IPS DF 4.7 (cell line): ENCODE measurements around the gene RPL34.

Source experiments
- DNase-seq: peaks from one replicate; pipeline ENCODE4 v3.0.0-alpha.2; 2013; ENCODE audit warnings: low spot score; ENCODE audit errors: extremely low read depth

Gene RPL34

GRCh38 chr4:108624263-108625056, 4.1 kb downstream of the RPL34 start:
- no peak for DNase-seq

DNA sequence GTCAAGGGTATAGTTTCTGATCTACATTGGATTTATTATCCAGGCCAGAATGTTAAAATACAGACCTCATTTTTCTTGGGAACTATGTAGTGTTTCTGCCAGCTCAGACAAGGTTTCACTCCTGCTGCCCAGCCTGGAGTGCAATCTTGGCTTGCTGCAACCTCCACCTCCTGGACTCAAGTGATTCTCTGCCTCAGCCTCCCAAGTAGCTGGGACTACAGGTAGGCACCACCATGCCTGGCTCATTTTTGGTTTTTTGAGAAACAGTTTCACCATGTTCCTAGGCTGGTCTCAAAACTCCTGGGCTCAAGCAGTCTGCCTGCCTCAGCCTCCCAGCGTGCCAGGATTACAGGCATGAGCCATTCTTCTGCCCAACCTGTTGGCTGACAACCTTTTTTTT, 5.7 kb downstream of the RPL34 start:
- no peak for DNase-seq

GRCh38 chr4:108628411-108628810, 8.0 kb downstream of the RPL34 start:
- DNase-seq: no peak

DNA sequence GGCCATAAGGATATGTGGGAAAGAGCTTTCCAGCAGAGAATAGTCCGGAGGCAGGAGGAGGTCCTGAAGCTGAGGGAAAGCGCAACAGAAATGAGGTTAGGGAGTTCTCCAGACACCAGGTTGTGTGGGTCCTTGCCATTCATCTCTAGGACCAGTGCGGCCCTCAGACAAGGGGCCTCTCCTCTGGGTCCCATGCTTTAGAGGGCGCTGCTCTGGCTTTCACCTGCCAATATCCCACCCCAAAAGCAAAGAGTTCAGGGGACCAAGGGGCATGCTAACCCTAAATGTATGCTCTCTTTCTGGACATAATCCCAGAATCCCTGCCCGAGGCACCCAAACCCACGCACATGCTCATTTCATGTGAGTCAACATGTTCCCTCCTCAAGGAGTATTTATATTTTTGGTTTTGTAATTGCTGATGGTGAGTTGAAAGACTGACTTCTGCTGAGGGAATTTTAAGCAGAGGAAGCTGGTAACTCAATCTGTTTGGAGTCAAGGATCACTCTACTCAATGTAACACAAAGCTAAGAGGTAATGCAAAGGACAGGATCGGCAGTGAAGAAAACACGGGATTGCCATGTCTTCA, 14.8 kb downstream of the RPL34 start:
- no peak for DNase-seq

- DNase-seq: no peak
These were observed 15.9 kb downstream of the RPL34 start for GRCh38 chr4:108636246-108636645.

GRCh38 chr4:108637856-108638255, 17.5 kb downstream of the RPL34 start:
- no peak for DNase-seq

DNA sequence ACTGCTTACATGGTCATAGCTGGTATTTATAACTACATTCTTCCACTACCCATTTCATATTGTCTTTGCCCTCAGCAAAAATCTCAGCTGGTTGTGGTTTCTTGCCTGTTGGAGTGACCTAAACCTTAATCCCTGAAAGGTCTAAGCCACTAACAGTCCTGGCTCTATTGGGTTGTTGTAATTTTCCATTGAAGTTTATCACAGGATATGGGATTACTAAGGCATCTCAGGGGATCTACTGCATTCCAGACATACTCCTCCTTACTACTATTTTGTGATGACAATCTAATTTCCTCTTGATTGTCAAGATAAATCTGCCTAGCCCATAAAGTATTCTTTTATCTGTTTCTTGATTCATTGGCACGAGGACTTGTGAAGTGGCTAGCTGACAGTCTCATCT, 23.9 kb downstream of the RPL34 start:
- DNase-seq: no peak

GRCh38 chr4:108646706-108647105, 26.3 kb downstream of the RPL34 start:
- no peak for DNase-seq

GRCh38 chr4:108649863-108650211, 29.5 kb downstream of the RPL34 start:
- DNase-seq: no peak

GRCh38 chr4:108650212-108651013, 30.0 kb downstream of the RPL34 start, which contains the start of gene OSTC:
Gene OSTC, plus strand, starts transcription at chr4:108650599. Its CDS starts 57 bp downstream, at chr4:108650656.
- peak; percentile 83 for DNase-seq

GRCh38 chr4:108651014-108651791, 30.8 kb downstream of the RPL34 start:
- DNase-seq: no peak

DNA sequence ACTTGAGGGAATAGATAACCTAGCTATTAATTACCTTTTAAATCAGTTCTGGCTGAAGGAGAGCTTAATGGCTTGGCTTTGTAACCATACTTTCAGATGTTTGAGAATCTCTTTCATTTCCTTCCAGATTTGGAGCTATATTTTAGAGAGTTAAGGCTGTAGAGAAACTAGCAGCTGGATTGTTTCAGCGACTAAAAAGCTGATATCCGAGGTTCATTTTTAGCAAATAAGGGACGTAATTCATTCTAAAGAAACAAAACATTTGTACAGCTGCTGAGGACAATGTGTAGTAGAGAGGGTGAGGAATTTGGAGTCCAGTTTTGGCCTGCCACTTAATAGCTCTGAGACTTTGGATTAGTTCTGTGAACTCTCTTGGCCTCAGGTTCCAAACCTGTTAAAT, 42.3 kb downstream of the RPL34 start:
- no peak for DNase-seq

DNA sequence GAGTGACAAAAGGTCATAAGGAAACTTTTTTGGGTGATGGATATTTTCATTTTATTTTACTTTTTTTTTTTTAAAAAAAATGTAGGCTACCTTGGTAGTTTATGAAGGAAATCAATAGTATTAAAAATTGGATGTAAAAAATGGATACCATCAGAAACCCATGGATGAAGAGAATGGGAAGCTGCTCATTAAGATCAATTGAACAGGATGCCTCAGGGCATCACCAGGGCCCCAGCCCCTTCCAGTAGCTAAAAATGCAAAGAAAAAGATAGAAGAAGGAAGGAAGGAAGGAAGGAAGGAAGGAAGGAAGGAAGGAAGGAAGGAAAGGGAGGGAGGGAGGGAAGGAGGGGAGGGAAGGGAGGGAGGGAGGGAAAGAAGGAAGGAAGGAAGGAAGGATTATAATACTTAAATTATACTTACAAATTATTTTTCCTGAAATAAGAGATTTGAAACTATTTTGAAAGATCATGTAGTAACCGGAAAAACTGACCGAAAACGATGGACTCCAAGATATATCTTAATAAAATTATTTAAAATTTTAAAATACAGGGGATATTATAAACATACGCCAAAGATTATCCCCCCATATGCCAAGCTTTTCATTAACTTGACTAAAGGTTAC, 54.1 kb downstream of the RPL34 start:
- no peak for DNase-seq
